LNCaP clone FGC (cell line): ENCODE results near the gene PPP2R2D.
"Not testable (repeated sequence)": the region's sequence is repeated elsewhere in the genome, so short reads cannot be mapped to it uniquely, and the experiment has no call there.

Experiments used
- DNase-seq: peaks from one replicate; pipeline ENCODE4 v3.0.0-alpha.2; 2011; ENCODE audit warnings: low read depth
- H3K4me3 ChIP-seq: 2 replicates; pipeline ENCODE4 v1.5.1; 2011; ENCODE audit warnings: mild to moderate bottlenecking, low read depth, low read length, control low read depth
- TF ChIP-seq, protein P1 (sequence below): IDR thresholded peaks from 2 replicates; pipeline ENCODE4 v1.5.1; 2012; ENCODE audit warnings: mild to moderate bottlenecking; ENCODE audit not compliant: control insufficient read depth, insufficient read depth; ENCODE audit errors: extremely low read depth

Gene PPP2R2D

GRCh38 chr10:131949041-131949862 is 48.4 kb downstream of the PPP2R2D start:
- no peak overlapping the region for H3K4me3 ChIP-seq
- DNase-seq: no peak
- TF ChIP-seq, protein P1, sequence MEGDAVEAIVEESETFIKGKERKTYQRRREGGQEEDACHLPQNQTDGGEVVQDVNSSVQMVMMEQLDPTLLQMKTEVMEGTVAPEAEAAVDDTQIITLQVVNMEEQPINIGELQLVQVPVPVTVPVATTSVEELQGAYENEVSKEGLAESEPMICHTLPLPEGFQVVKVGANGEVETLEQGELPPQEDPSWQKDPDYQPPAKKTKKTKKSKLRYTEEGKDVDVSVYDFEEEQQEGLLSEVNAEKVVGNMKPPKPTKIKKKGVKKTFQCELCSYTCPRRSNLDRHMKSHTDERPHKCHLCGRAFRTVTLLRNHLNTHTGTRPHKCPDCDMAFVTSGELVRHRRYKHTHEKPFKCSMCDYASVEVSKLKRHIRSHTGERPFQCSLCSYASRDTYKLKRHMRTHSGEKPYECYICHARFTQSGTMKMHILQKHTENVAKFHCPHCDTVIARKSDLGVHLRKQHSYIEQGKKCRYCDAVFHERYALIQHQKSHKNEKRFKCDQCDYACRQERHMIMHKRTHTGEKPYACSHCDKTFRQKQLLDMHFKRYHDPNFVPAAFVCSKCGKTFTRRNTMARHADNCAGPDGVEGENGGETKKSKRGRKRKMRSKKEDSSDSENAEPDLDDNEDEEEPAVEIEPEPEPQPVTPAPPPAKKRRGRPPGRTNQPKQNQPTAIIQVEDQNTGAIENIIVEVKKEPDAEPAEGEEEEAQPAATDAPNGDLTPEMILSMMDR: no peak

DNA sequence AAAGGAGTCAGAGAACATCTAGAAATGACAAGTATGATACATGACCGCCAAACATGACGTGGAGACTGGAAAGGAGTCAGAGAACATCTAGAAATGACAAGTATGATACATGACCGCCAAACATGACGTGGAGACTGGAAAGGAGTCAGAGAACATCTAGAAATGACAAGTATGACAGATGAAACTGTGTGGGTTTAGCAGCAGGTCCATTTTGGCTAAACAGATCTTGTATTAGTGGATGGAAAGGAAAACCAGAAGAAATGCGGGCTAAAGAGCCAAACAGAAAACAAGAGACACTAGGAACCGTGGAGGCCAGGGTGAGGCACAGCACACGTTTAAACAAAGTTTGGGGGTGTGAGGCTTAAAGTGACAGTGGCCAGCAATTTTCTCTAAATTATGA is 49.1 kb downstream of the PPP2R2D start:
- not testable (repeated sequence) for H3K4me3 ChIP-seq, DNase-seq

GRCh38 chr10:131954356-131954965 is 53.7 kb downstream of the PPP2R2D start:
- H3K4me3 ChIP-seq: no peak overlapping the region
- no peak for DNase-seq
- TF ChIP-seq, protein P1: no peak

- TF ChIP-seq, protein P1: no peak
- no peak for DNase-seq
- no peak overlapping the region for H3K4me3 ChIP-seq
Observed at GRCh38 chr10:131955591-131956340, 55.0 kb downstream of the PPP2R2D start.

DNA sequence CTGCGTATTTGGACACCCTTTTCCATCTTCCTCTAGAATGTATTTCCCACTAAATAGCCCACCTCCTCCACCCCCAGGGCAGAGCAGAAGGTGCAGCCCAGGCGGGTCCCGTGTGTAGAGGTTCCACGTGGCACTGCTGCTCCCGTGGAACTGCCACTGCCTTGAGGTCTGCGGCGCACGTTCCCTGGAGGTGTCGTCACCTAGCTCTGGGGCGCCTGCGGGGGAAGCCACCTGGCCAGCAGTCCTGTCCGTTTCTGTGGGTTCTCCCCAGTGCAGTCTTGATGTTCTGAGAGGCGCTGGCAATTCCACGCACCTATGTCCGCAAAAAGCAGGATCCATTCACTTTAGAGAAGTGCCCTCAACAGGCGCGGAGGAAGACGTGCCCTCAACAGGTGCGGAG is 59.0 kb downstream of the PPP2R2D start:
- no peak overlapping the region for H3K4me3 ChIP-seq
- DNase-seq: no peak
- TF ChIP-seq, protein P1: no peak

GRCh38 chr10:131960631-131961046 is 59.8 kb downstream of the PPP2R2D start:
- H3K4me3 ChIP-seq: no peak overlapping the region

More at GRCh38 chr10:131960631-131961046, 59.8 kb downstream of the PPP2R2D start:
- TF ChIP-seq, protein P1: no peak
- DNase-seq: no peak
